ENCODE results near the gene NCR3LG1. TPM values are rescaled to one million over a fixed set of nuclear protein-coding genes. Genes with fewer than 3 reads are reported as not detected.

Gene NCR3LG1
- total RNA-seq, 2 donors from 2014 or later, result 3.1 to 4.1 TPM

DNA sequence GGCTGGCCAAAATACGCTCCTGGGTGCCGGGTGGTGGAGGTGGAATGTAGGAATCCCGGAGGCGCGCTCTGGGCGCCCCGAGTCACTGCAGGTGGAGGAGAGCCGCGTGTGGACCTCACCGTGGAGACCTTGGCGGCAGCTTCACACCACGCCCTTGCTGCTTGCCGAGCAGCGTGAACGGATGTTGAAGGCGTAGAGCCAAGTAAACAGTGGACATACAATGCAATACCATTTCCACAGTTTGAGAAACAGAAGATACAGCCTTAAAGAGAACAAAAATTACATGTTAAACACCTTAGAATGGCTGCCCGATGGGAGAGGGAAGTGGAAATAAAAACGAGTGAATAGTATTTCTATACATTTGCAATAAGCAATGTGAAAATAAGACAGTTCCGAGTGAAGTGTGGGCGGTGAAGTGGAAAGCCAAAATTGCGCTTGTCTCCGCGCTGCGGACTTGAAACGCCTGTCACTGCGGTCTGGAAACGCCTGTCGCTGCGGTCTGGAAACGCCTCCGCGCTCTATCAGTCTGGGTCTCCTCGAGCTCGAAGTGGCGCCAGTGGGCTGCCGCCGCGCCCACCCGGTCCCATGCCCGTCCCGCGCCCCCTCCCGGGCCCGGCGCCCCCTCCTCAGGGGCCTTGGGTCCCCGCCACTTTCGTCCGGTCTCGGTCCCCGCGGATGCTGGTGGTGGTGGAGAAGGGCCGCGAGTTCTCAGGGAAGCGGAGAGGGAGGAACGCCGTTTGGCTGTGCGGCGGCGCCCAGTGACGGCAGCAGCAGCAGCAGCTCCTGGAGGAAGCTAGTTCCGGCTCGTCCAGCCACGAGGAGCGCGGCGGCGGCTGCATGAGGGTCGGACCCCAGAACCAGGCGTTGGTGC, 1.6 kb downstream of the NCR3LG1 start:
- H3K4me1 Mint-ChIP-seq, result peaks cover 27% of the 10 kb centered on the region
- no peaks in the 10 kb centered on the region for H3K27me3 Mint-ChIP-seq
- peak overlapping the region; percentile 94 for H3K4me3 Mint-ChIP-seq
- no peaks in the 10 kb centered on the region for H3K9me3 ChIP-seq (ENCODE audit: control insufficient read depth, low read length, poor library complexity, severe bottlenecking)
- DNase-seq (peak in 2 of 3 donors; percentile 33 to 35), ATAC-seq (peak; percentile 34)
- H3K36me3 Mint-ChIP-seq (ENCODE audit: low read depth), result no peaks in the 10 kb centered on the region
- H3K27ac Mint-ChIP-seq, result peak overlapping the region; percentile 90

DNA sequence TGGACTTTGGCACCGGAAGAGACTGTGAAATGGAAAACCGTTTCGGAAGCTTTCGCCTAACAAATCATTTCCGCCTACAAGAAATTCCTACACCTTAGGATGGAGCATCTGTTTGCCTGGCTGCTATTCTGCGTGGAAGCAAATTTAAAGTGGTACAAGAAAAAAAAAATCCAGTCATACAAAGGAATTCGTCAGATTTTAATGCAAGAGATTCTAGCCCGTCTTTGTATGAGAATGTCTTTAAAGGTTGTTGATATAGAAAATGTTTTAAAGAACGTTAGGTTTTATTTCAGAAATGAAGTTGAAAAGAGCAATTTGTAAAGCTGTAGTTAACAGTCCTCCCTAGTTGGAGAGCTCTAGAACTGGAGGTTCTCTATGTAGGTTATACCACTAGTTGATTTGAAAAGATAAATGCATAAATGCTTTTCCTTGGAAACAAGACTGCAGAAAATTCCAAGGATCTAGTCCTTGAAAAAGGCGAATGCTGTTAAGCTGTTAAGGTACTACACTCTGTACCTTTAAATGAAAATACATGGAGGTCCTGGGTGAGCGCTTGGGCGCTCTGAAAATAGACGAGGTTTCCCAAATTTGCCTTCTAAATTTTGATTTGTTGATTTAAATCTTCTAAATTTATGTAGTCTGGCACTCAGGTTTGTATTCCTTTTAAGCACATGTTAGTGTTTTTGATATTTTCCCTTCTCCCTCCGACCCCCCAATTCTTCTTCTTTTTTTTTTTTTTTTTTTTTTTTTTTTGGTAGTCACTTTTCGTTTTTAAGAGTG, 2.4 kb downstream of the NCR3LG1 start:
- no peaks in the 10 kb centered on the region for H3K27me3 Mint-ChIP-seq
- peak overlapping the region; percentile 90 for H3K27ac Mint-ChIP-seq
- DNase-seq, result no peak

DNA sequence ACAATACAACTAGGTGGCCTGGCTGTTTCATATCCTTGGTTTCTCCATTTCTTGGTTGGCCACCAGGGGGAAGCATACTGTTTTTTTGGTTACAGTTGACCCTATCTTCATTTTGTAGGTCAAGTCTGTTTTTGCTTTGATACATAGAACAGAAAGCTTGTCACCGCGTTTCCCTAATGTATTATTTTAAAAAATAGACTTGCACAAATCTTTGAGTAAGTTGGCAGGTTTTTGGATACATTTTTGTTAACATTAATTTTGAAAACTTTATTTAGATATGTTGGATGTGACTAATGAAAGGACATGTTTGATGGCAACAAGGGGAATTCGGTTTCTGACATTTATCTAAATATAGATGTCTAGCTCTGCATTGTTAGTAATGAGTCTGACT, 3.0 kb downstream of the NCR3LG1 start:
- Mint-ChIP-seq H3K27ac (peak overlapping the region; percentile 78), H3K27me3 (no peaks in the 10 kb centered on the region), H3K4me1 (peaks cover 27% of the 10 kb centered on the region), H3K4me3 (peak overlapping the region; percentile 94), H3K36me3 (ENCODE audit: low read depth) (no peaks in the 10 kb centered on the region)
- DNase-seq, result peak in 2 of 3 donors; percentile 21 to 55
- no peaks in the 10 kb centered on the region for H3K9me3 ChIP-seq (ENCODE audit: control insufficient read depth, low read length, poor library complexity, severe bottlenecking)
- peak; percentile 44 for ATAC-seq

More for the DNA sequence above, 2.4 kb downstream of the NCR3LG1 start:
- Mint-ChIP-seq H3K4me3 (peak overlapping the region; percentile 94), H3K4me1 (peaks cover 27% of the 10 kb centered on the region), H3K36me3 (ENCODE audit: low read depth) (no peaks in the 10 kb centered on the region)
- H3K9me3 ChIP-seq (ENCODE audit: control insufficient read depth, low read length, poor library complexity, severe bottlenecking), result no peaks in the 10 kb centered on the region
- no peak for ATAC-seq

DNA sequence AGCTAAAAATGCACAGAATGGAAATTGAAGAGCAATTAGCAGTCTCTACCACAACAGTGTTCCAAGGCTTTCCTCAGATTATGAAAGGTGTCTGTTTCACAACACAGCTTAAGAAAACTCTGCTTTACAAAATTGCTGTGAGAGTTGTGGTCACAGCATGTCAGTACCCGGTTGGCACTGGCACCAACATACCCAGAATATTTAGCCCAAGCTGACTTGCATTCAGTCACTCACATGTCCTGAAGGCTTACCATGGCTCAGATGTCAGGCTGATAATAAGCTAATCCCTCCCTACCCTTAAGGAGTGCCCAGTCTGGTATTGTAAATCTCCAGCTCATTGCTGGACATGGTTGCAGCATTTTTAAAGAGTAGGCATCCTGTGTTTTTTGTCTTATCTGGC, 14.9 kb downstream of the NCR3LG1 start:
- Mint-ChIP-seq H3K36me3 (ENCODE audit: low read depth) (no peaks in the 10 kb centered on the region), H3K27ac (no peak overlapping the region), H3K4me3 (no peak overlapping the region)

DNA sequence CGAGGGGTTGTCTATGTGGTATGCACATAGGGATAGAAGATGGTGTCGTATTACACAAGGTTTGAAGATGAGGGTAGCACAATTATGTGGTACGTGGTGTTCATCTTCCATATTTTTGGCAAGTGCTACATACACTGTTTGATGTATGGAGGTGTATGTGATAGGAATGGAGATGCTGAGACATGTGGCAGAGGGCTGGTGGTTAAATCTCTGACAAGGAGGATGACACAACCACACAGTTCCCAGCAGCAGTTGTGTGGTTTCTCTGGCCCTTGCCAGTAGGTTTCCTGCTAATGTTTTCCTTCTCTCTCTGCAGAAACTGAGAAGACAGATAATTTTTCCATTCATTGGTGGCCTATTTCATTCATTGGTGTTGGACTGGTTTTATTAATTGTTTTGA, 17.0 kb downstream of the NCR3LG1 start:
- no peaks in the 10 kb centered on the region for H3K36me3 Mint-ChIP-seq (ENCODE audit: low read depth)
- ATAC-seq, result no peak

More for the DNA sequence above, 14.9 kb downstream of the NCR3LG1 start:
- Mint-ChIP-seq H3K4me1 (no peaks in the 10 kb centered on the region), H3K27me3 (no peaks in the 10 kb centered on the region)
- peaks cover 13% of the 10 kb centered on the region for H3K9me3 ChIP-seq (ENCODE audit: control insufficient read depth, low read length, poor library complexity, severe bottlenecking)
- DNase-seq (no peak), ATAC-seq (no peak)

DNA sequence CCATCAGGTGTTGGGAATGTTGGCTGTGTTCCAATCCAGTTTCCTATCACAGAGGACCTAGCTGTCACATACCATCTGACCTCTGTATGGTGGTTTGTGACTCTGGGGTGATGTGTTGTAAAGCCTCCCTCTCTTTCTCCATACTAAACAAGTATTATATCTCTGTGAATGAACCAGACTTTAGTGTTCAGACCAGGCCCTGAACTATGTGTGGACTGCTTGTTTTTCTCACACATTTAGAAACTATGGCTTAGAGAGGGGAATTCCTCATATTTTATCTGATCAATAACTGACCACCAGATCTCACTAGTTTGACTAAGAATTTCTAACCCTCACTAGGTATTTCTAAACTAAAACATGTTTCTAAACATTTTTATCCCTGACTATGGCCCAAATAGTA, 17.5 kb downstream of the NCR3LG1 start:
- DNase-seq, result no peak
- no peaks in the 10 kb centered on the region for H3K4me1 Mint-ChIP-seq
- H3K4me3 Mint-ChIP-seq, result no peak overlapping the region
- H3K27ac Mint-ChIP-seq, result no peak overlapping the region
- H3K27me3 Mint-ChIP-seq, result no peaks in the 10 kb centered on the region
- no peak for ATAC-seq
- no peaks in the 10 kb centered on the region for H3K36me3 Mint-ChIP-seq (ENCODE audit: low read depth)
- peaks cover 21% of the 10 kb centered on the region for H3K9me3 ChIP-seq (ENCODE audit: control insufficient read depth, low read length, poor library complexity, severe bottlenecking)

More for the DNA sequence above, 17.0 kb downstream of the NCR3LG1 start:
- no peak overlapping the region for H3K4me3 Mint-ChIP-seq
- no peak overlapping the region for H3K27ac Mint-ChIP-seq
- H3K9me3 ChIP-seq (ENCODE audit: control insufficient read depth, low read length, poor library complexity, severe bottlenecking), result peaks cover 21% of the 10 kb centered on the region
- no peaks in the 10 kb centered on the region for H3K4me1 Mint-ChIP-seq
- no peaks in the 10 kb centered on the region for H3K27me3 Mint-ChIP-seq
- DNase-seq, result no peak

DNA sequence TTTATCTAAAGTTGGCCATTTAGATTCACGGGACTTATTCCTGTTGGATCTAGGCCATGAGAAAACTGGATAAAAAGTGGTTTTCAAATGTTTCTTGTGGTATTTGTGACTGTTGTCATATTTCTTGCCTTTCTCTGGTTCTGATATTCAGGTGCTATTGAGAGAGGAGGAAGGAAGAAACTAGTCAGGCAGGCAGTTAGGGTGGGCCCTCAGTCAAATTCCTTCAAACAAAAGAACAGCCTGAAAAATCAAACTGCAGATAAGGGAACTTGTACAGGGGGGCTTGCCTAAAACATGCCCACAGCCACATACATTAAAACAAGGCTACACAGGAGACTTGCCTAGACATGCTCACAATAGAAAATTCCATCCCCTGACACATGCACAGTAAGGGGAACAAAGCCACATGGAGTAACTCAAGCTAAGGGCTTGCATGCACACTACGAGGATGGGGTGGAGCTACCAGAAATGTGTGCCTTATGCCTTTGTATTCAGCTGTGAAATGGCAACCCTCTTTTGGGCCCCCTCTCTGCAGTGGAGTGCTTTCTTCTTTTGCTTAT, 18.2 kb downstream of the NCR3LG1 start:
- no peaks in the 10 kb centered on the region for H3K4me1 Mint-ChIP-seq
- H3K36me3 Mint-ChIP-seq (ENCODE audit: low read depth), result no peaks in the 10 kb centered on the region
- H3K27me3 Mint-ChIP-seq, result no peaks in the 10 kb centered on the region
- no peak overlapping the region for H3K4me3 Mint-ChIP-seq
- H3K9me3 ChIP-seq (ENCODE audit: control insufficient read depth, low read length, poor library complexity, severe bottlenecking), result peaks cover 21% of the 10 kb centered on the region
- ATAC-seq, result no peak
- DNase-seq, result no peak
- no peak overlapping the region for H3K27ac Mint-ChIP-seq

DNA sequence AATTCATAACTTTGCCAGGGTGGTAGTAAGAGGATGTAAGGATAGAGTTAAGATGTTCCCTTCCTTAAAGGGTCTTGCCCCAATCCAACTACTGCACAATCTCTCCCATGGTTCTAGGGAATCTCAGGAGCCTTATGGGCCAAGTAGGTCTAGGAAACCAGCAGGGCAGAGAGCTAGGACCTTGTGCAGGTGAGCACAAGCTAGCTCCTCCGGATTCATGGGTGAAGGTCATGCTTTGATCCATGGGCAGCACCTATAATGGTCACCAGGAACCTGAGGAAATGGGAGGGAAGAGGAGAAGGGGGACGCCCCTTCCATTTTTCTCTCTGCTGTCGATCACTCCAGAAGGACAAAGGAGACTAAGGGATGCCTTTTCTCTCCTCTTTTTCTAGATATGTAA, 20.0 kb downstream of the NCR3LG1 start:
- Mint-ChIP-seq H3K4me3 (no peak overlapping the region), H3K27me3 (no peaks in the 10 kb centered on the region), H3K27ac (no peak overlapping the region), H3K36me3 (ENCODE audit: low read depth) (no peaks in the 10 kb centered on the region), H3K4me1 (no peaks in the 10 kb centered on the region)
- no peak for ATAC-seq
- peaks cover 21% of the 10 kb centered on the region for H3K9me3 ChIP-seq (ENCODE audit: control insufficient read depth, low read length, poor library complexity, severe bottlenecking)
- DNase-seq, result no peak

DNA sequence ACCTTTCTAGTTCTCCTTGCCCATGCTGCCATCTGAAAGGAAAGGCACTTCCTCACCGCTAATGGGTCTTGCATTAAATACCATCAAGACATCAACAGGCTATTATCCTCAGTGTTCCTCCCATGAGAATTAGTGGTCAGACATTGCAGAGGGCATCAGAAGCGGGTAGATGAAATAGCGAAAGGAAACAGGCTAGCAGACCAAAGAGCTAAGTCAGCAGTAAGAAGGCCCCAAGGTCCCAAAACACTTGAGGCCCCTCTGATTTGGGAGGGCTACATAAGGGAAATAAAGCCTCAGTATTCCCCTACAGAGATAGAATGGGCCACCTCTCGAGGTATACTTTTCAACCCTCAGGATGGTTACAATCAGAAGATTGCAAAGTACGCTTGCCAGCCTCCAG, 23.9 kb downstream of the NCR3LG1 start:
- Mint-ChIP-seq H3K36me3 (ENCODE audit: low read depth) (no peaks in the 10 kb centered on the region), H3K27me3 (no peaks in the 10 kb centered on the region), H3K4me1 (no peaks in the 10 kb centered on the region), H3K4me3 (no peak overlapping the region), H3K27ac (no peak overlapping the region)
- DNase-seq (no peak), ATAC-seq (no peak)
- peaks cover 13% of the 10 kb centered on the region for H3K9me3 ChIP-seq (ENCODE audit: control insufficient read depth, low read length, poor library complexity, severe bottlenecking)

DNA sequence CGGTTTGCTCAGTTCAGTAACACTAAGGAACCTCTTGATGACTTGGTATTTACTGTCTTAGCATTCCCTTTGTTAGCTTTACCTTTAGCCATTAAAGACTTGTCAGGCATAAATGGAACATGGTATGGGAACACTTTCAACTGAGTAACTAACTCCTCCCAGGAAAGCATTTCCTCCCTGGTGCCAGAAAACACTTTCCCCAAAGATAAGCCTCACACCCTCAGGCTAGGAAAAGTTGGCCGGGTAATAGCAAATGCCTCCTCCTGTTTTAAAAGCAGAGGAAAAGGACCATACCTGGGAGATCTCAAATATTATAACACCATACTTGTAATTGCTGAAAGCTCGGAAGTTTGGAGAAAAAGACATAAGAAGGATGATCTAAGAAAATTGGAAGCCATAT, 24.9 kb downstream of the NCR3LG1 start:
- no peak for ATAC-seq
- Mint-ChIP-seq H3K27ac (no peak overlapping the region), H3K4me1 (no peaks in the 10 kb centered on the region), H3K4me3 (no peak overlapping the region), H3K36me3 (ENCODE audit: low read depth) (no peaks in the 10 kb centered on the region), H3K27me3 (no peaks in the 10 kb centered on the region)
- no peak for DNase-seq
- peaks cover 8% of the 10 kb centered on the region for H3K9me3 ChIP-seq (ENCODE audit: control insufficient read depth, low read length, poor library complexity, severe bottlenecking)

DNA sequence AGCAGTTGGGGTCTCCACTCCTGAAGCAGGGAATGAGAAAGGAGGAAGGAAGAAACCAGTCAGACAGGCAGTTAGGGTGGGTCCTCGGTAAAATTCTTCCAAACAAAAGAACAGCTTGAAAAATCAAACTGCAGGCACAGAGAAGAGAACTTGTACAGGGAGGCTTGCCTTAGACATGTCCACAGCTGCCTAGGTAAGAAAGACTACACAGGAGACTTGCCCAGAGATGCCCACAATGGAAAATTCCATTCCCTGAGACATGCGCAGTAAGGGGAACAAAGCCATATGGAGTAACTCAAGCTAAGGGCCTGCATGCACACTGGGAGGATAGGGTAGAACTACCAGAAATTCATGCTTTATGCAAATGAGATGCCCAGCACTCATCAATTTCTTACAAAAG, 27.1 kb downstream of the NCR3LG1 start:
- DNase-seq (no peak), ATAC-seq (no peak)
- Mint-ChIP-seq H3K4me3 (no peak overlapping the region), H3K4me1 (no peaks in the 10 kb centered on the region), H3K36me3 (ENCODE audit: low read depth) (no peaks in the 10 kb centered on the region), H3K27ac (no peak overlapping the region), H3K27me3 (no peaks in the 10 kb centered on the region)
- H3K9me3 ChIP-seq (ENCODE audit: control insufficient read depth, low read length, poor library complexity, severe bottlenecking), result no peaks in the 10 kb centered on the region

DNA sequence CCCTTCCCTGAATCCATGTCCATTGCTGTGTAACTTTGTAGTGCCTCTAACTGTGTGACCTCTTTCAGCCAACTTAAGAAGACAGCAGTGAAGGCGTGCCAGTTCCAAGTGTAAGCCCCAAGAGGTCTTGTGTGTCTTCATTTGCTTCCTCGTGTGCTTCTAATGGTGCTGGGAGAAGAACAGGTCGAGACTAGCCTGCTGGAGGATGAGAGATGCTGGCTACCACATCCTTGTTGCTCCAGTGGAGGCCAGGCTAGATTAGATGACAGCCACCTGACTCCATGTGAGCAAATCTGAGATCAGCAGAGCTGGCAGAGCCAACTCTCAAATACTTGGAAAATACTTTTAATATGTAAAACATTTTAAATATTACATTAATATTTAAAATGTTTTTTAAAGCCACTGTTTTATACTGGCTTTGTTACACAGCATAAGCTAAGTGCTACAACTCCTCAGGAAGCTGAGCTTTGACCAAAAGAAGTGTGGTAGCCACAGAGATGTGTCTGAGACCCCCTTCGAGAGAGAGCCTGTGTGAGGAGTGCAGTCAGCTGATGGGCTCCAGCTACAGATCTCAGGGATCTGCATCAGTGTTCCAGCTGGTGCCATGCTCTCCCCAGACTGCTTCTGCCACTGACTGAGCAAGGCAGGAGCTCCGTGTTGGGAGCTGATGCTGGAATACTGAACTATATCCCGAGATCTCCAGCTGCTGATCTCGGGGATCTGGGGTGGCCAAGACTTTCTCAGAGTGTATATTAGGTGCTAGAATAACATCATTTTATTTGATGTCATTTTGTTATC, 28.0 kb downstream of the NCR3LG1 start:
- H3K27me3 Mint-ChIP-seq, result no peaks in the 10 kb centered on the region
- no peaks in the 10 kb centered on the region for H3K4me1 Mint-ChIP-seq
- H3K36me3 Mint-ChIP-seq (ENCODE audit: low read depth), result no peaks in the 10 kb centered on the region
- H3K27ac Mint-ChIP-seq, result no peak overlapping the region
- no peak overlapping the region for H3K4me3 Mint-ChIP-seq
- H3K9me3 ChIP-seq (ENCODE audit: control insufficient read depth, low read length, poor library complexity, severe bottlenecking), result no peaks in the 10 kb centered on the region
- DNase-seq (no peak), ATAC-seq (no peak)

DNA sequence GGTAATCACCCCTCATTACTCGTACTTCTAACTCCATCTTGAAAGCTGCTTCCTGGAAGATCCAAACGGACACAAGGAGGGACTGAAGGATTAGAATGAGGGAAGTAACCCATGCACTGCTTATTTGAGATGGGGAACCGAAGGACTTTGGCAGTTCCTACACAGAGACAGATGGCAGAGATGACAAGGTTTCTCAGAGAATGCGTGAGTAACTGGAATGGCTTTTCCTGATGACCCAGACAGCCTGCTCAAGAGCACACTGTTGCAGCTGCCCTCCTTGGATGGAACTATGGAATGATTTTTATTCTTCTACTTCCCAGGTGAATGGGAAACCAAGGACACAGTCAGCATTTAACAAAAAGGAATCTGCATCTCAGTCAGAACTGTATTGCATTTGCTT, 29.6 kb downstream of the NCR3LG1 start:
- Mint-ChIP-seq H3K27ac (no peak overlapping the region), H3K4me1 (no peaks in the 10 kb centered on the region), H3K4me3 (no peak overlapping the region), H3K36me3 (ENCODE audit: low read depth) (no peaks in the 10 kb centered on the region), H3K27me3 (no peaks in the 10 kb centered on the region)
- no peaks in the 10 kb centered on the region for H3K9me3 ChIP-seq (ENCODE audit: control insufficient read depth, low read length, poor library complexity, severe bottlenecking)
- DNase-seq (no peak), ATAC-seq (no peak)

Data from T-helper 17 cell (primary cell).